Parathyroid adenoma (tissue), 2 donors: Measurements from ENCODE around the gene SPRR1B.

Experiments used
- H2AFZ ChIP-seq: fragments of 300-600 bp; sonication (generic); one replicate; pipeline ENCODE4 v1.7.0; 2017; ENCODE audit warnings: antibody characterized with exemption, mild to moderate bottlenecking
- H3K27ac ChIP-seq: fragments of 300-600 bp; sonication (generic); one replicate; pipeline ENCODE4 v1.7.0; 2017
- H3K27me3 ChIP-seq: fragments of 300-600 bp; sonication (generic); one replicate; pipeline ENCODE4 v1.7.0; 2017; ENCODE audit warnings: low read length; ENCODE audit not compliant: control insufficient read depth, insufficient read depth
- H3K36me3 ChIP-seq: fragments of 300-600 bp; sonication (generic); one replicate; pipeline ENCODE4 v1.7.0; 2017; ENCODE audit warnings: low read length; ENCODE audit not compliant: control insufficient read depth, insufficient read depth
- H3K4me1 ChIP-seq: fragments of 300-600 bp; sonication (generic); one replicate; pipeline ENCODE4 v1.7.0; 2017; ENCODE audit warnings: control low read depth
- H3K4me2 ChIP-seq: fragments of 300-600 bp; sonication (generic); one replicate; pipeline ENCODE4 v1.7.0; 2017; ENCODE audit warnings: low read length
- H3K4me3 ChIP-seq: fragments of 300-600 bp; sonication (generic); one replicate; pipeline ENCODE4 v1.7.0; 2017; ENCODE audit warnings: low read depth, low read length
- H3K79me2 ChIP-seq: fragments of 300-600 bp; sonication (generic); one replicate; pipeline ENCODE4 v1.7.0; 2017; ENCODE audit warnings: control low read depth
- H3K9ac ChIP-seq: fragments of 300-600 bp; sonication (generic); one replicate; pipeline ENCODE4 v1.7.0; 2017; ENCODE audit warnings: mild to moderate bottlenecking
- H3K9me3 ChIP-seq: fragments of 300-600 bp; sonication (generic); one replicate; pipeline ENCODE4 v1.7.0; 2017; ENCODE audit warnings: low read length; ENCODE audit not compliant: control insufficient read depth
- CTCF ChIP-seq: fragments of 300-600 bp; sonication (generic); IDR thresholded peaks from one replicate; pipeline ENCODE4 v1.7.0; 2017; ENCODE audit warnings: antibody characterized with exemption, mild to moderate bottlenecking
- donor health status: primary hyperparathyroidism.

SPRR1B gene

DNA sequence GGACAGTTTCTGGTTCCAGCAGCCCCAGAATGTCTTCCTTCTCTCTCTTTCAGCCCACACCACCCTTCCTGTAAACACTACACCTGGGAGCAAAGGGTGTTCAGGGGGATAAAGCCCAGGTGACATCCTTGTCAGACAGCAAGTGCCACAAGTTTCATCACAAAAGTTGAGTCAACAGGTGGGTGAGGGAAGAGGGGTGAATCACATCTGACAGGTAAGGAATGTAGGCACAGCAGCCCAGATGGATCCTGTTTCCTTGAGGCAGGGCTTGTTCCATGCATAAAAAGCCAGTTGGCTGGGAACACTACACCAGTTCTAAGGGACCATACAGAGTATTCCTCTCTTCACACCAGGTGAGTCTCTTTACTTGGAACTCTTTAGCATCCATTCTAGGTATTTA is at the start of gene SPRR1B:
Gene SPRR1B, plus strand, starts transcription at position 309 of the 400 bp plus-strand sequence. CDS start 1,143 bp downstream, outside the sequence.
- Histone ChIP-seq H3K9me3 (no peaks in the 10 kb centered on the region), H3K4me1 (no peaks in the 10 kb centered on the region), H3K27ac (no peak within 1 kb of the TSS)

DNA sequence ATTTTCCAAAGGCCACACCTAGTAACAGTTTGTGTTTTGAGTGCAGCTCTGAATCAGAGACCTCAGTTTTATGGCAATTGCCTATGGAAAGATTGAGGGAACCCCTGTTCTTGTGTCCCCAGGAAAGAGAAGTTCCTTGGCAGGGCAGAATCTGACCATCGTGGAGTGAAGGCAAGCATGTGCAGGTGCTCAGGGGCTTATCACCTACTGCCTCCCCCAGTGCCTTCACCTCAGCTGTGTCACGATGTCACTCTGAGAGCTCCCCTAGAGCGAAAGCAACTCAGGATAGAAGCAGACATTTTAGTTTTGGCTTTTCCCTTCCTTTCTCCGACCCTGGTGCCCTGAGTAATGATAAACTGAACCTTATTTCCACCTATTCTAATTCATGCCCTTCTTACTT is 48.9 kb upstream of the SPRR1B start:
- H3K4me1 ChIP-seq, result no peaks in the 10 kb centered on the region
- H3K27ac ChIP-seq, result no peak overlapping the region
- H3K27me3 ChIP-seq, result no peaks in the 10 kb centered on the region
- no peaks in the 10 kb centered on the region for H3K9me3 ChIP-seq
- H3K9ac ChIP-seq, result no peak overlapping the region
- H3K4me3 ChIP-seq, result no peak overlapping the region
- no peaks in the 10 kb centered on the region for H3K79me2 ChIP-seq
- H3K36me3 ChIP-seq, result no peaks in the 10 kb centered on the region
- H3K4me2 ChIP-seq, result no peak overlapping the region
- no peak for TF ChIP-seq CTCF
- no peak overlapping the region for H2AFZ ChIP-seq

More for the DNA sequence above, at the start of gene SPRR1B:
- no peak for TF ChIP-seq CTCF
- no peak within 1 kb of the TSS for H3K4me3 ChIP-seq
- no peak within 1 kb of the TSS for H2AFZ ChIP-seq
- H3K9ac ChIP-seq, result no peak within 1 kb of the TSS
- no peaks in the 10 kb centered on the region for H3K79me2 ChIP-seq
- H3K36me3 ChIP-seq, result no peaks in the 10 kb centered on the region
- no peak within 1 kb of the TSS for H3K4me2 ChIP-seq
- no peaks in the 10 kb centered on the region for H3K27me3 ChIP-seq

DNA sequence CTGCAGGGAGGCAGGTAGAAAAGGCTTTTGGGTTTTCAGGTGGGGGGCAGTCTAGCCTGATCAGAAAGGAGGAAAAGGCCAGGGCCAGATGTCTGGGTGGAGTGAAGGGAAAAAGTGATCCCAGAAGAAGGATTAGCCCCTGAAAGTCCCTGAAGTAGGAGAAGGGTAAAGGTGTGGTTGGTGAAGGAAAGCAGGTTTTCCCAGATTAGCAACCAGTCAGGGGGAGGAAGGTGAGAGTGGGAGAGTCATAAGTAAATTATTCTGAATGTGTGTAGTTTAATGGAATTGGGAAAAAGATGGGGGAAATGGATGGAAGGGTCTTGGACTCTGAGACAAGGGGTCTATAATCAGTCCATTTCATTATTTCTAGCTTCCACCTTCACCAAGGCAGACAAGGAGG is 47.8 kb upstream of the SPRR1B start:
- no peak overlapping the region for H2AFZ ChIP-seq
- H3K27me3 ChIP-seq, result no peaks in the 10 kb centered on the region
- no peaks in the 10 kb centered on the region for H3K79me2 ChIP-seq
- no peak overlapping the region for H3K9ac ChIP-seq
- no peak overlapping the region for H3K27ac ChIP-seq
- H3K4me2 ChIP-seq, result no peak overlapping the region
- H3K9me3 ChIP-seq, result no peaks in the 10 kb centered on the region
- no peak for TF ChIP-seq CTCF
- H3K4me3 ChIP-seq, result no peak overlapping the region
- H3K36me3 ChIP-seq, result no peaks in the 10 kb centered on the region
- no peaks in the 10 kb centered on the region for H3K4me1 ChIP-seq

DNA sequence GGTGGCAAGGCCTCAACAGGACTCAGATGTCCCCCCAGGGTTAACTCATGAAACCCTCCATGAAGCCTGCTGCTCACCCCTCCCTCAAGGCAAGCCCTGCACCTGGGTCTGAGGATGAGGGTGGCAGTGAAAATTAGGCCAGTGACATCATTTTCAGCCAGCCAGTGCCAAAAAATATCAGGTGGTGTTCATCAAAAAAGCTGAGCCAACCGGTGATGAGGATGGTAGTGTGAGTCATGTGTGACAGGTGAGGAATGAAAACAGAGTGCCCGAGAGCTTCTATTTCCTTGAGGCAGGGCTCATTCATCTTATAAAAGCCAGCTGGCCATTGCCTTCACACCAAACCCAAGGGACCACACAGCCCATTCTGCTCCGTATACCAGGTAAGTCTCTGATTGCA is 47.3 kb upstream of the SPRR1B start, which contains the start of gene SPRR1A:
Gene SPRR1A, plus strand, starts transcription at position 339 of the 400 bp plus-strand sequence. CDS start 1,150 bp downstream, outside the sequence.
- H3K36me3 ChIP-seq, result no peaks in the 10 kb centered on the region
- TF ChIP-seq CTCF, result no peak
- no peaks in the 10 kb centered on the region for H3K27me3 ChIP-seq
- no peak within 1 kb of the TSS for H3K9ac ChIP-seq
- no peak within 1 kb of the TSS for H3K4me2 ChIP-seq
- no peaks in the 10 kb centered on the region for H3K79me2 ChIP-seq
- H3K4me3 ChIP-seq, result no peak within 1 kb of the TSS
- H3K27ac ChIP-seq, result no peak within 1 kb of the TSS
- H3K9me3 ChIP-seq, result no peaks in the 10 kb centered on the region
- no peak within 1 kb of the TSS for H2AFZ ChIP-seq
- H3K4me1 ChIP-seq, result no peaks in the 10 kb centered on the region

DNA sequence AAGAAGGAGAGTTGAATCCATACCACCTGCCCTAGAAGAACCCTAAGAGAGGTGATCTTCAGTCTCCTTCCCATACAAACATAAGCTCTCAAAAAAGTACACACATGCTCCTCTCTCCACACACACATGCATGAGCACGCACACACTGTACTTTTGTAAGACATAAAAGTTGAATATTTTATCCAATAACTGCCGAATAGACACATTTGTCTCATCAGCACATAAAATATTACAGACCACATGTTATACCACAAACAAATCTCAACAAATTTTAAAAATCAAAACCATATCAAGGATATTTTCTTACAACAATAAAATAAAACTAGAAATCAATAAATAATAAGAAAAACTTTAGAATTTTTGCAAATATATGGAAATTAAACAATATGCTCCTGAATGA is 44.4 kb upstream of the SPRR1B start:
- Histone ChIP-seq H3K9ac (no peak overlapping the region), H3K27me3 (no peaks in the 10 kb centered on the region), H3K4me3 (no peak overlapping the region), H2AFZ (no peak overlapping the region), H3K36me3 (no peaks in the 10 kb centered on the region), H3K27ac (no peak overlapping the region), H3K9me3 (no peaks in the 10 kb centered on the region), H3K4me2 (no peak overlapping the region), H3K79me2 (no peaks in the 10 kb centered on the region), H3K4me1 (no peaks in the 10 kb centered on the region)
- TF ChIP-seq CTCF, result no peak
